ENCODE measurements around the gene RPS28. TPM values are rescaled to one million over a fixed set of nuclear protein-coding genes. Genes with fewer than 3 reads are reported as not detected.

RPS28 gene
- total and polyA plus RNA-seq, 2 donors from 2014 or later = 1,258 to 1,887 TPM

DNA sequence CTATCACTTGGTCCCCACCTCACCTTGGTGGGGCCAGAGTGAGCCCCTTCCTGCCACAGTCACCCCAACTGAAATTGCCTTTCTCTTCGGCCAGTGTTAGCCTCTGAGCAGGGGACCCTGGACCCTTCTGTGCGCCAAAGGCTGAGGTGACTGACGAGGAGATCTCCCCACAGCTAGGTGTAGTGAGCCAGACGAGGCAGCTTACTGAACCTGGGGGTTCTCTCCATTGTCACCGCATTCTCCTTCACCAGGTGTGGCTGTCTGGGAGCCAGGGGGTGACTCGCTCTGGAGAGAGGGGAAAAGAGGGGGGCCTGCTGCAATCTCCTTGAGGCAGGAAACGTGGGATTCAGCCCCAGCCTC, 1.3 kb downstream of the RPS28 start:
- Histone ChIP-seq H3K9ac (ENCODE audit: low read length in 3 of 3) (peak overlapping the region in 1 of 3 donors; percentile 96), H3K27me3 (ENCODE audit: control insufficient read depth, insufficient read depth, low read length) (no peaks in the 10 kb centered on the region), H3K9me3 (ENCODE audit: control insufficient read depth in 2 of 3, insufficient read depth in 1 of 3, low read length in 3 of 3) (no peaks in the 10 kb centered on the region), H3K27ac (ENCODE audit: low read depth in 2 of 2, low read length in 2 of 2) (no peak overlapping the region), H3K36me3 (ENCODE audit: control insufficient read depth in 2 of 3, insufficient read depth in 3 of 3, low read length in 3 of 3) (peaks cover 2 to 7% (median 6%) of the 10 kb centered on the region in 3 donors), H3K4me3 (ENCODE audit: low read length in 3 of 3) (peak overlapping the region; percentile 5 to 99 (median 89)), H3K4me1 (ENCODE audit: control insufficient read depth in 2 of 3, insufficient read depth in 2 of 3, low read depth in 1 of 3, low read length in 3 of 3) (peaks cover 3 to 22% (median 10%) of the 10 kb centered on the region in 3 donors)
- no peak for FAIRE-seq
- no peak for DNase-seq
- TF ChIP-seq, protein P1, sequence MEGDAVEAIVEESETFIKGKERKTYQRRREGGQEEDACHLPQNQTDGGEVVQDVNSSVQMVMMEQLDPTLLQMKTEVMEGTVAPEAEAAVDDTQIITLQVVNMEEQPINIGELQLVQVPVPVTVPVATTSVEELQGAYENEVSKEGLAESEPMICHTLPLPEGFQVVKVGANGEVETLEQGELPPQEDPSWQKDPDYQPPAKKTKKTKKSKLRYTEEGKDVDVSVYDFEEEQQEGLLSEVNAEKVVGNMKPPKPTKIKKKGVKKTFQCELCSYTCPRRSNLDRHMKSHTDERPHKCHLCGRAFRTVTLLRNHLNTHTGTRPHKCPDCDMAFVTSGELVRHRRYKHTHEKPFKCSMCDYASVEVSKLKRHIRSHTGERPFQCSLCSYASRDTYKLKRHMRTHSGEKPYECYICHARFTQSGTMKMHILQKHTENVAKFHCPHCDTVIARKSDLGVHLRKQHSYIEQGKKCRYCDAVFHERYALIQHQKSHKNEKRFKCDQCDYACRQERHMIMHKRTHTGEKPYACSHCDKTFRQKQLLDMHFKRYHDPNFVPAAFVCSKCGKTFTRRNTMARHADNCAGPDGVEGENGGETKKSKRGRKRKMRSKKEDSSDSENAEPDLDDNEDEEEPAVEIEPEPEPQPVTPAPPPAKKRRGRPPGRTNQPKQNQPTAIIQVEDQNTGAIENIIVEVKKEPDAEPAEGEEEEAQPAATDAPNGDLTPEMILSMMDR (IDR thresholded peaks at IDR 0.05; ENCODE audit: borderline replicate concordance, extremely low read depth, insufficient read depth) = no peak
- intact Hi-C loops (cut with DNase I) = no loop called here

- Histone ChIP-seq H3K27me3 (ENCODE audit: control insufficient read depth, insufficient read depth, low read length) (no peaks in the 10 kb centered on the region), H3K9me3 (ENCODE audit: control insufficient read depth in 2 of 3, insufficient read depth in 1 of 3, low read length in 3 of 3) (no peaks in the 10 kb centered on the region), H3K4me1 (ENCODE audit: control insufficient read depth in 2 of 3, insufficient read depth in 2 of 3, low read depth in 1 of 3, low read length in 3 of 3) (peaks cover 3 to 22% (median 10%) of the 10 kb centered on the region in 3 donors), H3K36me3 (ENCODE audit: control insufficient read depth in 2 of 3, insufficient read depth in 3 of 3, low read length in 3 of 3) (peaks cover 2 to 7% (median 6%) of the 10 kb centered on the region in 3 donors), H3K9ac (ENCODE audit: low read length in 3 of 3) (no peak overlapping the region), H3K4me3 (ENCODE audit: low read length in 3 of 3) (no peak overlapping the region), H3K27ac (ENCODE audit: low read depth in 2 of 2, low read length in 2 of 2) (no peak overlapping the region)
- TF ChIP-seq, protein P1 (IDR thresholded peaks at IDR 0.05; ENCODE audit: borderline replicate concordance, extremely low read depth, insufficient read depth) = no peak
- FAIRE-seq = no peak
- intact Hi-C loops (cut with DNase I) = no loop called here
- no peak for DNase-seq
Measured at GRCh38 chr19:8323781-8324185, 2.5 kb downstream of the RPS28 start.

GRCh38 chr19:8324186-8325050, 3.1 kb downstream of the RPS28 start:
- Histone ChIP-seq H3K36me3 (ENCODE audit: control insufficient read depth in 2 of 3, insufficient read depth in 3 of 3, low read length in 3 of 3) (peaks cover 2 to 7% (median 6%) of the 10 kb centered on the region in 3 donors), H3K9me3 (ENCODE audit: control insufficient read depth in 2 of 3, insufficient read depth in 1 of 3, low read length in 3 of 3) (no peaks in the 10 kb centered on the region), H3K4me1 (ENCODE audit: control insufficient read depth in 2 of 3, insufficient read depth in 2 of 3, low read depth in 1 of 3, low read length in 3 of 3) (peaks cover 3 to 22% (median 10%) of the 10 kb centered on the region in 3 donors), H3K27ac (ENCODE audit: low read depth in 2 of 2, low read length in 2 of 2) (no peak overlapping the region), H3K27me3 (ENCODE audit: control insufficient read depth, insufficient read depth, low read length) (no peaks in the 10 kb centered on the region), H3K9ac (ENCODE audit: low read length in 3 of 3) (no peak overlapping the region), H3K4me3 (ENCODE audit: low read length in 3 of 3) (no peak overlapping the region)
- FAIRE-seq = no peak
- TF ChIP-seq, protein P1 (IDR thresholded peaks at IDR 0.05; ENCODE audit: borderline replicate concordance, extremely low read depth, insufficient read depth) = peak; percentile 13
- DNase-seq = no peak
- intact Hi-C loops (cut with DNase I) = no loop called here

All from kidney (tissue), 14 donors.